Omental fat pad (tissue), 4 donors: Measurements from ENCODE around the gene GADD45A. TPM values are rescaled to one million over a fixed set of nuclear protein-coding genes. Genes with fewer than 3 reads are reported as not detected.
A peak's percentile ranks its signal among the peaks of the same experiment; 100 is the strongest.
"Not testable (repeated sequence)": the region's sequence is repeated elsewhere in the genome, so short reads cannot be mapped to it uniquely, and the experiment has no call there.

Experiments
- ATAC-seq: fragments of 150-250 bp; one replicate; pipeline ENCODE4 v1.9.1; 2016; ENCODE audit warnings: mild to moderate bottlenecking, moderate library complexity; ENCODE audit not compliant: low FRiP score
- DNase-seq: peaks from one replicate; pipeline ENCODE4 v3.0.0-alpha.2; 2019; ENCODE audit warnings: low spot score
- total RNA-seq, 4 donors: library from RNA; depleted of rRNA; stranded (reverse); fragments of >200 nt; gene quantifications; one replicate each; pipeline ENCODE4 v1.1.0, GENCODE V29; 2016
- TF ChIP-seq, protein P1 (sequence below), 3 donors: fragments of 450-650 bp; IDR thresholded peaks; one replicate each; pipeline ENCODE4 v1.5.1; 2016 to 2017; ENCODE audit warnings: antibody characterized with exemption in 3 of 3, mild to moderate bottlenecking in 3 of 3, moderate library complexity in 2 of 3

GADD45A gene
- total RNA-seq, 4 donors from 2014 or later: 31.7 to 115 (median 67.2) TPM

DNA sequence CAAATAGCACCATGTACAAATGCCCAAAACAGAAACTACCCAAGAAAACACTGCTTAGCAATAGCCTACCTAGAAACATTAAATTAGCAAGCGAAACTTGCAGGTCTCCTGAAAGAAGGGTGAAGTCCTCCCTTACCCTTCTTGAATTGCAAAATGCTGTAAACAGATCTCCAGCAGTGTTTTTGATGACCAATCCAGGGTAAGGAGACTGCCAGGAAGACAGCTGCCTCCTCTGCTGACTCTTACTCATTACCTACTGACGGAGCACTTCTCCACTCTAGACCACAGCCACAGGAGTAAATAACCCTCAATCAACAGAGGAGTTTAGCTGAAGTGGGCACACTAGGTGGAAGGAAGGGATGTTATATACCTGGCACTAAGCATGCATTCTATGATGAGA is 32.2 kb upstream of the GADD45A start:
- DNase-seq (no peak), ATAC-seq (peak; percentile 98)
- TF ChIP-seq, protein P1, sequence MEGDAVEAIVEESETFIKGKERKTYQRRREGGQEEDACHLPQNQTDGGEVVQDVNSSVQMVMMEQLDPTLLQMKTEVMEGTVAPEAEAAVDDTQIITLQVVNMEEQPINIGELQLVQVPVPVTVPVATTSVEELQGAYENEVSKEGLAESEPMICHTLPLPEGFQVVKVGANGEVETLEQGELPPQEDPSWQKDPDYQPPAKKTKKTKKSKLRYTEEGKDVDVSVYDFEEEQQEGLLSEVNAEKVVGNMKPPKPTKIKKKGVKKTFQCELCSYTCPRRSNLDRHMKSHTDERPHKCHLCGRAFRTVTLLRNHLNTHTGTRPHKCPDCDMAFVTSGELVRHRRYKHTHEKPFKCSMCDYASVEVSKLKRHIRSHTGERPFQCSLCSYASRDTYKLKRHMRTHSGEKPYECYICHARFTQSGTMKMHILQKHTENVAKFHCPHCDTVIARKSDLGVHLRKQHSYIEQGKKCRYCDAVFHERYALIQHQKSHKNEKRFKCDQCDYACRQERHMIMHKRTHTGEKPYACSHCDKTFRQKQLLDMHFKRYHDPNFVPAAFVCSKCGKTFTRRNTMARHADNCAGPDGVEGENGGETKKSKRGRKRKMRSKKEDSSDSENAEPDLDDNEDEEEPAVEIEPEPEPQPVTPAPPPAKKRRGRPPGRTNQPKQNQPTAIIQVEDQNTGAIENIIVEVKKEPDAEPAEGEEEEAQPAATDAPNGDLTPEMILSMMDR (IDR thresholded peaks at IDR 0.05): no peak

DNA sequence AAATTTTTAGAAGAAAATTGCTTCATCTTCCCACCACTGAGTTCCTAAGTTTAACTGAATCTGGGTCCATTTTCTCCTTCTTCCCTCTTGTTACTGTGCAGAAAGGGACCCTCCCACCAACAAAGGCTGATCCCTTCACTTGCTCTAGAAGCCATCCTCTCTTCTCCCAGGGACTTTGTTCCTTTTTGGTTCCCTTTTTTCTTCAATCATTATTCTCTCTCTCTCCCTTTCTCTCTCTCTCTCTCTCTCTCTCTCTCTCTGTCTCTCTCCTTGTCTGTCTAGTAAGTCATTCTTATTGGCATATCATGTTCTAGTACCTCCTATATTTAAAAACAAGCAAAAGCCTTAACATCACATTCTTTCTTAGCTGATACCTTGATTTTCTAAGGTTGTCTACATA is 31.7 kb upstream of the GADD45A start:
- TF ChIP-seq, protein P1 (IDR thresholded peaks at IDR 0.05): no peak
- ATAC-seq: no peak
- DNase-seq: no peak

DNA sequence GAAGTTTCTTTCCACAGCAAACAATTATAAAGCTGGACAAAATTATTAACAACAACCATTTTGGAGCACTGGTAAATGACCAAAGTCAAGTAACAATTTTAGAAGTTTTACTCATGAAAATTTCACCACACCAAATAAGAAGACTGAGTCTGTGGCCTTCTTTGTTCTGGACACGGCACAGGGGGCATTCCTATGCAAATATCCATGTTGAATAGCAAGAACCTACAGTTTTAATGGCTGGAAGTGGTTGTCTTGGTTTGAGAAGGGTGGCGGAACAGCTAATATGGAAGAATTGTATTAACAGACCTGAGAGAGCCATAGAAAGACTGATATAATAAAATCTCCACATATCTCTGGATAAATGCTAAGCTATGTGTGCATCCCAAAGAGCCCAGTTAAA is 29.4 kb upstream of the GADD45A start:
- TF ChIP-seq, protein P1 (IDR thresholded peaks at IDR 0.05): no peak
- DNase-seq: no peak
- ATAC-seq: no peak

GRCh38 chr1:67657152-67657551 is 27.8 kb upstream of the GADD45A start:
- not testable (repeated sequence) for ATAC-seq

DNA sequence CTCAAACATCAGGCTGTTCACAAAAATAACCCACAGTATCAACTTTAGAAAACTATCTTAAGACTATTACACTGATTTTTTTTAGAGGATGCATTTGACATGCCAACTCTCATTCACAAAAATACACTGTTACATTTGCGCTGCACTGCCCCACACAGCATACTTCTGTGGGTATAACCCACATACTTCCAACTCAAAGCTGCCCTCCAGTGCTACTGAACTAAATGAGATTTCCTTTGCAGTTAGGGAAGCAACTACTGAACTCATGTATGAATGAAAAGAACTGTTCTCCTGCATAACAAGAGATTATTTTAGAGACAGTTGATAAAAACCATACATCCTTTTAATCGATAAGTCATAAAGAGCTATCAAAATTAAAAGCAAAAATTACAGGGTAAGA is 25.8 kb upstream of the GADD45A start:
- ATAC-seq: no peak
- TF ChIP-seq, protein P1 (IDR thresholded peaks at IDR 0.05): no peak
- no peak for DNase-seq

More at GRCh38 chr1:67657152-67657551, 27.8 kb upstream of the GADD45A start:
- DNase-seq: not testable (repeated sequence)

GRCh38 chr1:67662884-67663283 is 22.1 kb upstream of the GADD45A start:
- no peak for DNase-seq
- TF ChIP-seq, protein P1 (IDR thresholded peaks at IDR 0.05): no peak
- no peak for ATAC-seq

DNA sequence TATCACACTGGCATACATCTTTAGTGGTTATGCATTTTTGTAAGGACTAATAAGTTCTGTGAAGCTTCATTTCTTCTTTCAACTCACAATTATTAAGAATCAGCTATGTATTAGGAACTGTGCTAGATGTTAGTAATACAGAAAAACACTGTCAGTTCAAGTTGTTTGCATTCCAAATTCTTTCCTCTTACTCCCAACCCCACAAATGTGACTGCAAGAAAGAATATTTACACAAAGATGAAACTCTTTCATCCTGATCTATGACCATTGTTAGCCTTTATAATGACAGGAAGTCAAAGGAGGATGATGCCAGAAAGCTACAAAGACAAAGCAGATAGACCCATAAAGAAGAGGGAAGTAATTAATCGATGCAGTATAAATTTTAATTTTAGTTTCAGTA is 21.0 kb upstream of the GADD45A start:
- ATAC-seq (no peak), DNase-seq (no peak)
- TF ChIP-seq, protein P1 (IDR thresholded peaks at IDR 0.05): no peak

GRCh38 chr1:67665307-67665706 is 19.7 kb upstream of the GADD45A start:
- ATAC-seq, DNase-seq: not testable (repeated sequence)
